Esophagus muscularis mucosa (tissue), 4 donors: Measurements from ENCODE around the gene TRAPPC2L. TPM values are rescaled to one million over a fixed set of nuclear protein-coding genes. Genes with fewer than 3 reads are reported as not detected.
A peak's percentile ranks its signal among the peaks of the same experiment; 100 is the strongest.

ENCODE experiments used
- DNase-seq: peaks from one replicate; pipeline ENCODE4 v3.0.0-alpha.2; 2017; ENCODE audit errors: extremely low spot score
- H3K27ac ChIP-seq, 4 donors: fragments of 200-600 bp; sonication (generic); replicated peaks in 1 of 4; 1 replicate in 3 of 4; 2 replicates in 1 of 4; pipeline ENCODE4 v1.5.1; 2016 to 2019; ENCODE audit warnings: mild to moderate bottlenecking in 1 of 4
- H3K27me3 ChIP-seq, 4 donors: fragments of 200-600 bp; sonication (generic); one replicate each; pipeline versions ENCODE4 v1.5.1 to v1.6.0; 2016 to 2019
- H3K36me3 ChIP-seq, 4 donors: fragments of 200-600 bp; sonication (generic); one replicate each; pipeline ENCODE4 v1.5.1; 2016 to 2019
- H3K4me1 ChIP-seq, 4 donors: fragments of 200-600 bp; sonication (generic); one replicate each; pipeline ENCODE4 v1.5.1; 2016 to 2019
- H3K4me3 ChIP-seq, 4 donors: fragments of 200-600 bp; sonication (generic); 1 replicate in 2 of 4; 2 replicates in 2 of 4; pipeline ENCODE4 v1.5.1; 2016 to 2019; ENCODE audit warnings: mild to moderate bottlenecking in 4 of 4, moderate library complexity in 1 of 4
- H3K9me3 ChIP-seq, 4 donors: fragments of 200-600 bp; sonication (generic); 1 replicate in 3 of 4; 2 replicates in 1 of 4; pipeline ENCODE4 v1.5.1; 2016 to 2019
- EP300 ChIP-seq: sonication (generic); formaldehyde crosslinking; IDR thresholded peaks from one replicate; pipeline ENCODE4 v1.6.1; 2017; ENCODE audit warnings: antibody characterized with exemption
- POLR2A ChIP-seq: fragments of 450-650 bp; IDR thresholded peaks from one replicate; pipeline ENCODE4 v1.6.1; 2017; ENCODE audit warnings: antibody characterized with exemption, moderate library complexity, mild to moderate bottlenecking, low read depth
- POLR2AphosphoS5 ChIP-seq, 2 donors: sonication (generic); formaldehyde crosslinking; IDR thresholded peaks; one replicate each; pipeline ENCODE4 v1.6.1; 2017; ENCODE audit warnings: antibody characterized with exemption in 2 of 2
- WGBS: methylation state at CpG from one replicate; pipeline ENCODE4 v1.1.5; 2018; 5-methylcytosine and 5-hydroxymethylcytosine counted together
- intact Hi-C: fragments of 100-400 bp; cut with DNase I; formaldehyde crosslinking; loops from one replicate; pipeline ENCODE4 v1.15.1; 2023
- total RNA-seq, 4 donors: library from RNA; depleted of rRNA; stranded (reverse); fragments of >200 nt; gene quantifications; one replicate each; pipeline versions ENCODE4 v1.1.0 to v1.2.1, GENCODE V29; 2016
- TF ChIP-seq, protein P1 (sequence below), 3 experiments: fragments of 200-600 bp in 2 of 3; fragments of 450-650 bp in 1 of 3; sonication (generic) in 2 of 3; IDR thresholded peaks; one replicate each; pipeline ENCODE4 v1.5.1; 2017 to 2019; ENCODE audit warnings: antibody characterized with exemption in 3 of 3, mild to moderate bottlenecking in 2 of 3, moderate library complexity in 1 of 3

Gene TRAPPC2L, protein sequence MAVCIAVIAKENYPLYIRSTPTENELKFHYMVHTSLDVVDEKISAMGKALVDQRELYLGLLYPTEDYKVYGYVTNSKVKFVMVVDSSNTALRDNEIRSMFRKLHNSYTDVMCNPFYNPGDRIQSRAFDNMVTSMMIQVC
- total RNA-seq: 10 to 100 TPM; 22.9 to 35.8 (median 29.6) TPM

DNA sequence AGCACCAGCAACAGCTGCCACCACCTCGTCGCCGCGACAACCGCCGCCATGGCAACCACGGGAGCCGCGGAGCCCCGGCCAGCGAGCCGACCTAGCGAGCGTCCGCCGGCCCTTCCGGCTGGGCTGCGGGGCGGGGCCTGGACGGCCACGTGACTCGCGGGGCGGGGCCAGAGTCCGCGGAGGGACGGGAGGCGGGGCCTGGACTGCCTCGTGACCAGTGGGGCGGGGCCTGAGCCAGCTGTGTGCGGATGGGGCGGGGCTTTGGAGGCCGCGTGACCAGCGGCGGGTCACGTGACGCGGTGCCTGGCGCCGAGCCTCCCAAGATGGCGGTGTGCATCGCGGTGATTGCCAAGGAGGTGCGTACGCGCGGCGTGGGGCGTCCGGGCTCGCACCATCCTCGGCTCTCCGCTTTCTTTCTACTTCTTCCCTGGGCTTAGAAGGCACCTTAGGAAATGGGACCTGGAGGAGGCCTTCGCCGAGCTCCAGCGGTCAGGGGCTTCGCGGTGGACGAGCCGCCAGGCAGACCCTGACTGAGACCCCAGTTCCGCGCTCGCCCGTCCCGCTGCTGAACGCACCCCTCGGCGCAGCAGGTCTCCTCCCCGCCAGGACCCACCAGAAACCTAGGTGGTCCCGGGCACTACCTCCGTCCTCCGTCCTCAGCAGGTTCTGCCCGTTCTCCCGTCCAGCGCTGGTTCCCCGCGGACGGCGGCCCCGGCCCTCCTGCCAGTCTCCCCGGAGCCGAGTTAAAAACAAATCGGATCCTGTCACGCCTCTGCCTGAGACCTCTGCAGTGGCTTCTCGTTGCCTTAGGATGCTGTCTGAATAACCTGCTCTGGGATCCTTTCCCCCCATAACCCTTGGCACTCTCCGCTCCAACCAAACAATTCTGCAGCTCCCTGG lies at the start of gene TRAPPC2L, which contains the start of gene GALNS:
Gene TRAPPC2L (plus strand): TSS at position 300 of the 900 bp plus-strand sequence. CDS start 24 bp downstream, at position 324.
Gene GALNS (minus strand): TSS at position 120 of the 900 bp plus-strand sequence. CDS start 70 bp downstream, at position 50.
- under 1% methylated on average over 49 of the region's 87 CpGs for WGBS

DNA sequence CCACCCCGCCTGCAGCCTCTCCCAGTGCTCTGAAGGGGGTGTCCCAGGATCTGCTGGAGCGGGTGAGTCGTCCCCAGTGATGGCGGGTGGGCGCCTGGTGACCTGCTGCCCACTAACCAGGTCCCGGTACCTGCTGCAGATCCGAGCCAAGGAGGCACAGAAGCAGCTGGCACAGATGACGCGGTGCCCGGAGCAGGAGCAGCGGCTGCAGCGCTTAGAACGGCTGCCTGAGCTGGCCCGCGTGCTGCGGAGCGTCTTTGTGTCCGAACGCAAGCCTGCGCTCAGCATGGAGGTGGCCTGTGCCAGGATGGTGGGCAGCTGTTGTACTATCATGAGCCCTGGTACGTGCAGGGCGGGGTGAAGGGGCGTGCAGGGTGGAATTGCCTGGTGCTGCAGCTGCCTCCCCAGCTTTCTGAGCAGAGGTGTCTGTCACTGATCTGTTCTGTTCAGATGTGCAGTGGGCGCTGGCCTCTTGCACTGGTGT lies 49.7 kb upstream of the TRAPPC2L start:
- no peak for TF ChIP-seq POLR2AphosphoS5 (IDR thresholded peaks at IDR 0.05)
- TF ChIP-seq, protein P1, sequence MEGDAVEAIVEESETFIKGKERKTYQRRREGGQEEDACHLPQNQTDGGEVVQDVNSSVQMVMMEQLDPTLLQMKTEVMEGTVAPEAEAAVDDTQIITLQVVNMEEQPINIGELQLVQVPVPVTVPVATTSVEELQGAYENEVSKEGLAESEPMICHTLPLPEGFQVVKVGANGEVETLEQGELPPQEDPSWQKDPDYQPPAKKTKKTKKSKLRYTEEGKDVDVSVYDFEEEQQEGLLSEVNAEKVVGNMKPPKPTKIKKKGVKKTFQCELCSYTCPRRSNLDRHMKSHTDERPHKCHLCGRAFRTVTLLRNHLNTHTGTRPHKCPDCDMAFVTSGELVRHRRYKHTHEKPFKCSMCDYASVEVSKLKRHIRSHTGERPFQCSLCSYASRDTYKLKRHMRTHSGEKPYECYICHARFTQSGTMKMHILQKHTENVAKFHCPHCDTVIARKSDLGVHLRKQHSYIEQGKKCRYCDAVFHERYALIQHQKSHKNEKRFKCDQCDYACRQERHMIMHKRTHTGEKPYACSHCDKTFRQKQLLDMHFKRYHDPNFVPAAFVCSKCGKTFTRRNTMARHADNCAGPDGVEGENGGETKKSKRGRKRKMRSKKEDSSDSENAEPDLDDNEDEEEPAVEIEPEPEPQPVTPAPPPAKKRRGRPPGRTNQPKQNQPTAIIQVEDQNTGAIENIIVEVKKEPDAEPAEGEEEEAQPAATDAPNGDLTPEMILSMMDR (IDR thresholded peaks at IDR 0.05): no peak
- no peak for TF ChIP-seq EP300
- Histone ChIP-seq H3K27me3 (peaks cover 0 to 13% (median 0%) of the 10 kb centered on the region in 4 donors), H3K4me1 (peaks cover 28 to 55% (median 49%) of the 10 kb centered on the region in 4 donors), H3K36me3 (peaks cover 0 to 28% (median 24%) of the 10 kb centered on the region in 4 donors), H3K27ac (no peak overlapping the region), H3K9me3 (no peaks in the 10 kb centered on the region), H3K4me3 (no peak overlapping the region)
- 88% methylated on average over 10 of the region's 24 CpGs for WGBS
- intact Hi-C loops: no loop called here
- no peak for DNase-seq

More for the DNA sequence above, at the start of gene TRAPPC2L, which contains the start of gene GALNS:
- Histone ChIP-seq H3K4me3 (peak within 1 kb of the TSS; percentile 81 to 99 (median 87)), H3K9me3 (no peaks in the 10 kb centered on the region), H3K4me1 (peaks cover 23 to 49% (median 43%) of the 10 kb centered on the region in 4 donors), H3K36me3 (peaks cover 21 to 48% (median 37%) of the 10 kb centered on the region in 4 donors), H3K27me3 (no peaks in the 10 kb centered on the region), H3K27ac (peak within 1 kb of the TSS; percentile 79 to 88 (median 82))
- DNase-seq: peak; percentile 100
- TF ChIP-seq POLR2A (no peak), POLR2AphosphoS5 (IDR thresholded peaks at IDR 0.05) (peak; percentile 92 to 94), EP300 (no peak)
- TF ChIP-seq, protein P1 (IDR thresholded peaks at IDR 0.05): no peak
- intact Hi-C loops: loop anchor here (2.0 to 5.0 kb wide), 2 partner anchors 44 to 110 kb away; no protein-coding TSS in a partner anchor

DNA sequence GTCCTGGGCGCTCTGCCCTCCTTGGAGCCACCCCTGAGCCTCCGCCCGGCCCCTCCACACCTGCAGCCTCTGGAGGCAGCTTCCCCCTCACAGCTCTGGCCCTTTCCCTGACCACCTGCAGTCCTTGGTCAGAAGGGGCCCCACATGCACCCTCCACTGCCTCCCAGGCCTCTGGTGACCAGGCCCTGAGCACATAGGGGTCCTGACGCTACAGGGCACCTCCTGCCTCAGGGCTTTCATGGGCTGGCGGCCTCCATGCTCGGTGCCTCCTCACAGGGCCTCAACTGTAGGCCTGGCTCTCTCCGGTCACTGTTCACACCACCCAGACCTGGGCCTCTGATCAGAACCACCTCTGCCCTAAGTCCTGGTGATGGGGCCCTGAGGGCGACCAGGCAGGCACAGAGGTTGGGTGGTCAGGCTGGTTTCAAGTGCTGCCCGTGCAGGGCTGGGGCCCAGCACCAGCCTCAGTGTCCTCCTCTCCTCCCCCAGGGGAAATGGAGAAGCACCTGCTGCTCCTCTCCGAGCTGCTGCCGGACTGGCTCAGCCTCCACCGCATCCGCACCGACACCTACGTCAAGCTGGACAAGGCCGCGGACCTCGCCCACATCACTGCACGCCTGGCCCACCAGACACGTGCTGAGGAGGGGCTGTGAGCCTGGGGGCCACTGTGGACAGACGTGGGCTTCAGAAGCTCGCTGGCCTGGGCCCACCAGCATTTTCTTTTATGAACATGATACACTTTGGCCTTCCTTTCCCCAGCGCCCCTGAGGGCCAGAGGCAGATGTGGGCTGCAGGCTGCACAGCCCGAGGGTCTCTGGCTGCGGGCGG lies 49.1 kb upstream of the TRAPPC2L start:
- intact Hi-C loops: no loop called here
- DNase-seq: no peak

More for the DNA sequence above, 49.1 kb upstream of the TRAPPC2L start:
- WGBS: 95% methylated on average over 15 of the region's 26 CpGs
- Histone ChIP-seq H3K27me3 (peaks cover 0 to 13% (median 0%) of the 10 kb centered on the region in 4 donors), H3K4me1 (peaks cover 32 to 55% (median 49%) of the 10 kb centered on the region in 4 donors), H3K4me3 (no peak overlapping the region), H3K27ac (no peak overlapping the region), H3K9me3 (no peaks in the 10 kb centered on the region), H3K36me3 (peaks cover 0 to 28% (median 24%) of the 10 kb centered on the region in 4 donors)
- no peak for TF ChIP-seq POLR2A
- TF ChIP-seq, protein P1 (IDR thresholded peaks at IDR 0.05): no peak
- TF ChIP-seq POLR2AphosphoS5 (IDR thresholded peaks at IDR 0.05): no peak
